HCT116 (cell line): ENCODE measurements around the gene LHPP. TPM values are rescaled to one million over a fixed set of nuclear protein-coding genes. Genes with fewer than 3 reads are reported as not detected.

Experiments used
- ATAC-seq: fragments of 200-7000 bp; cut with Tn5 transposase; 2 replicates; pipeline ENCODE4 v1.9.1; 2020; ENCODE audit warnings: mild to moderate bottlenecking, moderate library complexity
- BruUV-seq: library from RNA; stranded (reverse); fragments of 400-500 nt; replicated peaks from 2 replicates; lab custom pipeline; 2021; lab: Mats Ljungman, UMichigan
- CTCF ChIA-PET: fragments of 300-600 bp; sonication (Branson Sonifier 250); formaldehyde crosslinking; loops from one replicate; lab custom pipeline; 2021; ENCODE audit warnings: antibody characterized with exemption; lab: Charles Lee
- POLR2A ChIA-PET: fragments of 300-600, 350-600 bp; sonication (Branson Sonifier 250); formaldehyde crosslinking; loops from one replicate; lab custom pipeline; 2021; ENCODE audit warnings: antibody characterized with exemption; lab: Charles Lee
- RAD21 ChIA-PET, 2 experiments: fragments of 300-600 bp; sonication (Branson Sonifier 250); formaldehyde crosslinking; loops; one replicate each; lab custom pipeline; 2023; ENCODE audit warnings: low total read pairs in 2 of 2; ENCODE audit not compliant: uncharacterized antibody in 2 of 2, unreplicated experiment in 2 of 2, low non-redundant PET in 1 of 2; lab: Charles Lee
- DNase-seq: peaks from one replicate; pipeline ENCODE4 v3.0.0-alpha.2; 2010; ENCODE audit warnings: low read depth, low spot score
- H2AFZ ChIP-seq: fragments of 200-600 bp; shearing (Covaris generic), sonication (generic); 2 replicates; pipeline ENCODE4 v1.6.1; 2017; ENCODE audit warnings: low read depth, mixed run types, mixed read lengths, antibody characterized with exemption, low read length; ENCODE audit not compliant: poor library complexity, severe bottlenecking
- H3K27ac ChIP-seq: 2 replicates; pipeline ENCODE4 v1.5.1; 2012; ENCODE audit warnings: low read depth, low read length
- H3K27me3 ChIP-seq: fragments of 200-600 bp; sonication (generic); 2 replicates; pipeline ENCODE4 v1.6.1; 2016; ENCODE audit warnings: mixed run types, low read length, mixed read lengths; ENCODE audit not compliant: insufficient read depth
- H3K36me3 ChIP-seq, 2 experiments: fragments of 200-500 bp in 1 of 2; fragments of 200-600 bp in 1 of 2; sonication (Bioruptor generic) in 1 of 2; sonication (generic) in 1 of 2; 2 replicates each; pipeline versions ENCODE4 v1.5.1 to v1.6.1; 2014 to 2016; ENCODE audit warnings: low read length in 2 of 2, inconsistent platforms in 1 of 2, mixed read lengths in 1 of 2, mixed run types in 1 of 2; ENCODE audit not compliant: insufficient read depth in 2 of 2, control insufficient read depth in 1 of 2
- H3K4me1 ChIP-seq, 2 experiments: fragments of 200-600 bp in 1 of 2; sonication (generic) in 1 of 2; 2 replicates each; pipeline versions ENCODE4 v1.5.1 to v1.6.1; 2012 to 2017; ENCODE audit warnings: low read length in 2 of 2, inconsistent platforms in 1 of 2, mild to moderate bottlenecking in 1 of 2, mixed read lengths in 1 of 2, mixed run types in 1 of 2, moderate library complexity in 1 of 2; ENCODE audit not compliant: insufficient read depth in 2 of 2, control insufficient read depth in 1 of 2
- H3K4me2 ChIP-seq: fragments of 200-600 bp; sonication (generic); 2 replicates; pipeline ENCODE4 v1.6.1; 2017; ENCODE audit warnings: mixed run types, low read length, mixed read lengths
- H3K4me3 ChIP-seq, 2 experiments: fragments of 200-600 bp in 1 of 2; sonication (generic) in 1 of 2; replicated peaks in 1 of 2; 2 replicates each; pipeline ENCODE4 v1.5.1; 2011 to 2016; ENCODE audit warnings: low read length in 2 of 2, control low read depth in 1 of 2, low read depth in 1 of 2, mild to moderate bottlenecking in 1 of 2, mixed read lengths in 1 of 2, mixed run types in 1 of 2
- H3K79me2 ChIP-seq: fragments of 200-600 bp; sonication (generic); 2 replicates; pipeline ENCODE4 v1.6.1; 2017; ENCODE audit warnings: mild to moderate bottlenecking, mixed run types, low read length, moderate library complexity, mixed read lengths; ENCODE audit not compliant: insufficient read depth
- H3K9ac ChIP-seq: fragments of 200-600 bp; sonication (generic); 2 replicates; pipeline ENCODE4 v1.6.1; 2016; ENCODE audit warnings: low read length, mixed read lengths
- H3K9me2 ChIP-seq: fragments of 200-600 bp; sonication (generic), shearing (Covaris generic); 2 replicates; pipeline ENCODE4 v1.6.1; 2017; ENCODE audit warnings: mixed run types, mild to moderate bottlenecking, moderate library complexity; ENCODE audit not compliant: insufficient read depth
- H3K9me3 ChIP-seq, 2 experiments: fragments of 200-500 bp in 1 of 2; fragments of 200-600 bp in 1 of 2; sonication (Bioruptor generic) in 1 of 2; sonication (generic) in 1 of 2; 2 replicates each; pipeline ENCODE4 v1.6.1; 2014 to 2017; ENCODE audit warnings: low read length in 2 of 2, mixed read lengths in 2 of 2, inconsistent platforms in 1 of 2, low read depth in 1 of 2, mild to moderate bottlenecking in 1 of 2, mixed run types in 1 of 2, moderate library complexity in 1 of 2; ENCODE audit not compliant: control insufficient read depth in 1 of 2, insufficient read depth in 1 of 2
- H4K20me1 ChIP-seq: fragments of 200-600 bp; sonication (generic), shearing (Covaris generic); 2 replicates; pipeline ENCODE4 v1.6.1; 2017; ENCODE audit warnings: mixed run types, mild to moderate bottlenecking, moderate library complexity; ENCODE audit not compliant: insufficient read depth
- CBX3 ChIP-seq: IDR thresholded peaks from 2 replicates; pipeline ENCODE4 v1.6.1; 2012; ENCODE audit warnings: low read depth
- CEBPB ChIP-seq: IDR thresholded peaks from 2 replicates; pipeline ENCODE4 v1.6.1; 2012; ENCODE audit warnings: low read depth
- EGR1 ChIP-seq: IDR thresholded peaks from 2 replicates; pipeline ENCODE4 v1.6.1; 2012; ENCODE audit warnings: low read depth
- ELF1 ChIP-seq: IDR thresholded peaks from 2 replicates; pipeline ENCODE4 v1.6.1; 2012; ENCODE audit warnings: low read depth, borderline replicate concordance
- EZH2 ChIP-seq: fragments of 200-600 bp; sonication (generic); IDR thresholded peaks from 2 replicates; pipeline ENCODE4 v1.6.1; 2017; ENCODE audit warnings: antibody characterized with exemption, mixed run types
- EZH2phosphoT487 ChIP-seq: fragments of 200-600 bp; IDR thresholded peaks from 2 replicates; pipeline ENCODE4 v1.6.1; 2018; ENCODE audit warnings: antibody characterized with exemption, borderline replicate concordance
- FOSL1 ChIP-seq: IDR thresholded peaks from 2 replicates; pipeline ENCODE4 v1.6.1; 2012; ENCODE audit warnings: low read depth
- JUND ChIP-seq: IDR thresholded peaks from 2 replicates; pipeline ENCODE4 v1.6.1; 2012
- SIN3A ChIP-seq: IDR thresholded peaks from 2 replicates; pipeline ENCODE4 v1.6.1; 2012; ENCODE audit warnings: low read depth
- SRF ChIP-seq: IDR thresholded peaks from 2 replicates; pipeline ENCODE4 v1.6.1; 2012; ENCODE audit warnings: low read depth
- TCF7L2 ChIP-seq: IDR thresholded peaks from 2 replicates; pipeline ENCODE4 v1.7.0; 2011; ENCODE audit warnings: borderline replicate concordance, inconsistent platforms; ENCODE audit not compliant: insufficient read depth, insufficient read length; ENCODE audit errors: extremely low read depth
- ZFX ChIP-seq: fragments of 450-650 bp; IDR thresholded peaks from 2 replicates; pipeline ENCODE4 v1.6.1; 2017
- intact Hi-C: fragments of 100-400 bp; cut with micrococcal nuclease; formaldehyde crosslinking; loops from 2 replicates; pipeline ENCODE4 v1.10.0; 2022
- total RNA-seq: library from RNA; stranded (reverse); gene quantifications from one replicate; pipeline ENCODE4 v1.2.1, GENCODE V29; 2021; ENCODE audit not compliant: unreplicated experiment
- TF ChIP-seq, protein P1 (sequence below): IDR thresholded peaks from 2 replicates; pipeline ENCODE4 v1.6.1; 2012; ENCODE audit warnings: low read depth
- TF ChIP-seq, protein P2 (sequence below): IDR thresholded peaks from 2 replicates; pipeline ENCODE4 v1.6.1; 2011; ENCODE audit warnings: mild to moderate bottlenecking, low read length, moderate library complexity; ENCODE audit not compliant: insufficient replicate concordance; ENCODE audit errors: extremely low read depth
- TF ChIP-seq, protein P3 (sequence below): IDR thresholded peaks from 2 replicates; pipeline ENCODE4 v1.6.1; 2012

LHPP gene
- total RNA-seq, 1 experiment from 2014 or later: 45.8 TPM

DNA sequence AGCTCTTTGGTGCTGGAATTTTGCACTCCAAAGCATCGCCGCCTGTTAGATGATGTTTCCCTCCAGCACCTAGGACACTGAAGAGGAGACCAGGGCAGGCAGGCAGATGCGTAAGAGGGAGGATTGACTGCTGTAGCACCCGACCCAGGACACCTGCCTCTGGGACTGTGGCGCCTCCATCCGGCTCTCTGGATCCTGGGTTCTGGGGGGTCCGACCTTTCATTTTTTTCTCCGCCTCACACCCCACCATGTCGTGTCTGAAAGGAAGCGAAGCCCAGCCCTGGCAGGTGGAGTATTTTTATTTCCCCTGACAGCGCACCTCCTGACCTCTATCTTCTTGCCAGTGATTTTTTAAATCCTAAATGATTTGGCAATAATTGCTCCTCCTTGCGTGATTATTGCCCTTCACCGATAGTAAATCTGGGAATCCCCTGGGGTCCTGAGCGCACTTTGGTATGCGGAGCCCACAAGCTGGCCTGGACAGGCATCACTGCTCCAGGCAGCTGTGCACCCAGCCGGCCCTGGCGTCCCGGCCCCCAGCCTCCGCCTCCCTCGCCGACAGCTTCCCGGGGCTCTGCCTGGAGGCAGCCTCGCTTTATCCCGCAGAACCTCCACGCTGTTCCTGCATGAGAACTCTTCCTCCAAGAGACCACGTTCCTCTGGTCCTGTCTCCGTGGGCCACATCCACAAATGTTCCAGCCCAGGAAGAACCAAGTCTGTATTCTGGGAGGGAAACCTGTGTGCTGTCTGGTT, 48.4 kb downstream of the LHPP start (continued):
- TF ChIP-seq, protein P1, sequence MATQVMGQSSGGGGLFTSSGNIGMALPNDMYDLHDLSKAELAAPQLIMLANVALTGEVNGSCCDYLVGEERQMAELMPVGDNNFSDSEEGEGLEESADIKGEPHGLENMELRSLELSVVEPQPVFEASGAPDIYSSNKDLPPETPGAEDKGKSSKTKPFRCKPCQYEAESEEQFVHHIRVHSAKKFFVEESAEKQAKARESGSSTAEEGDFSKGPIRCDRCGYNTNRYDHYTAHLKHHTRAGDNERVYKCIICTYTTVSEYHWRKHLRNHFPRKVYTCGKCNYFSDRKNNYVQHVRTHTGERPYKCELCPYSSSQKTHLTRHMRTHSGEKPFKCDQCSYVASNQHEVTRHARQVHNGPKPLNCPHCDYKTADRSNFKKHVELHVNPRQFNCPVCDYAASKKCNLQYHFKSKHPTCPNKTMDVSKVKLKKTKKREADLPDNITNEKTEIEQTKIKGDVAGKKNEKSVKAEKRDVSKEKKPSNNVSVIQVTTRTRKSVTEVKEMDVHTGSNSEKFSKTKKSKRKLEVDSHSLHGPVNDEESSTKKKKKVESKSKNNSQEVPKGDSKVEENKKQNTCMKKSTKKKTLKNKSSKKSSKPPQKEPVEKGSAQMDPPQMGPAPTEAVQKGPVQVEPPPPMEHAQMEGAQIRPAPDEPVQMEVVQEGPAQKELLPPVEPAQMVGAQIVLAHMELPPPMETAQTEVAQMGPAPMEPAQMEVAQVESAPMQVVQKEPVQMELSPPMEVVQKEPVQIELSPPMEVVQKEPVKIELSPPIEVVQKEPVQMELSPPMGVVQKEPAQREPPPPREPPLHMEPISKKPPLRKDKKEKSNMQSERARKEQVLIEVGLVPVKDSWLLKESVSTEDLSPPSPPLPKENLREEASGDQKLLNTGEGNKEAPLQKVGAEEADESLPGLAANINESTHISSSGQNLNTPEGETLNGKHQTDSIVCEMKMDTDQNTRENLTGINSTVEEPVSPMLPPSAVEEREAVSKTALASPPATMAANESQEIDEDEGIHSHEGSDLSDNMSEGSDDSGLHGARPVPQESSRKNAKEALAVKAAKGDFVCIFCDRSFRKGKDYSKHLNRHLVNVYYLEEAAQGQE: no peak
- no peak for TF ChIP-seq TCF7L2
- TF ChIP-seq CBX3: no peak
- TF ChIP-seq, protein P2, sequence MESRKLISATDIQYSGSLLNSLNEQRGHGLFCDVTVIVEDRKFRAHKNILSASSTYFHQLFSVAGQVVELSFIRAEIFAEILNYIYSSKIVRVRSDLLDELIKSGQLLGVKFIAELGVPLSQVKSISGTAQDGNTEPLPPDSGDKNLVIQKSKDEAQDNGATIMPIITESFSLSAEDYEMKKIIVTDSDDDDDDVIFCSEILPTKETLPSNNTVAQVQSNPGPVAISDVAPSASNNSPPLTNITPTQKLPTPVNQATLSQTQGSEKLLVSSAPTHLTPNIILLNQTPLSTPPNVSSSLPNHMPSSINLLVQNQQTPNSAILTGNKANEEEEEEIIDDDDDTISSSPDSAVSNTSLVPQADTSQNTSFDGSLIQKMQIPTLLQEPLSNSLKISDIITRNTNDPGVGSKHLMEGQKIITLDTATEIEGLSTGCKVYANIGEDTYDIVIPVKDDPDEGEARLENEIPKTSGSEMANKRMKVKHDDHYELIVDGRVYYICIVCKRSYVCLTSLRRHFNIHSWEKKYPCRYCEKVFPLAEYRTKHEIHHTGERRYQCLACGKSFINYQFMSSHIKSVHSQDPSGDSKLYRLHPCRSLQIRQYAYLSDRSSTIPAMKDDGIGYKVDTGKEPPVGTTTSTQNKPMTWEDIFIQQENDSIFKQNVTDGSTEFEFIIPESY: no peak

DNA sequence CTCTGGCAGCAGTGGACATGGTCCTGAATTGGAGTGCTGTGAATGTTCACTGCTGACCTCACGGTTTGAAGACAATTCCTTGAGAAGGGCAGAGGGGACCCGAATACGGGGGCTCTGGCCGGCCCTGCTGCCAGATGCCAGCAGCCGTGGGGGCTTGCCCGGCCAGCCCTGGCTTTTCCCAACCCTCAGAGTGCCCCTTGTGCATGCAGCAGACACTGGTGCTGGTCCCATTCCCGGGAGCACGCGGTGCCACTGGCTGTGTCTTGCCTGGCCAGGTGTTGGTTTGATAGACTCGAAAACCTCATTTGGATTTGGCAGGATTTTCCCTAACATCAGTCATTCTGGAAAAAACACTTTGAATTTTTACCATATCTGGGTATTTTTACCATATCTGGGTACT, 49.1 kb downstream of the LHPP start:
- CTCF ChIA-PET: no interaction called here
- TF ChIP-seq SRF: no peak
- no peak for TF ChIP-seq SIN3A
- TF ChIP-seq, protein P3, sequence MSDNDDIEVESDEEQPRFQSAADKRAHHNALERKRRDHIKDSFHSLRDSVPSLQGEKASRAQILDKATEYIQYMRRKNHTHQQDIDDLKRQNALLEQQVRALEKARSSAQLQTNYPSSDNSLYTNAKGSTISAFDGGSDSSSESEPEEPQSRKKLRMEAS: no peak
- TF ChIP-seq ELF1: no peak
- no peak for TF ChIP-seq FOSL1
- TF ChIP-seq CEBPB: no peak
- no peak for TF ChIP-seq EZH2
- no peak for TF ChIP-seq ZFX
- no peak for TF ChIP-seq EZH2phosphoT487
- no peak for TF ChIP-seq EGR1
- no peak for TF ChIP-seq JUND
- Histone ChIP-seq H2AFZ (no peak overlapping the region), H3K4me3 (no peak overlapping the region), H3K36me3 (no peaks in the 10 kb centered on the region), H4K20me1 (no peaks in the 10 kb centered on the region), H3K27me3 (no peaks in the 10 kb centered on the region), H3K27ac (no peak overlapping the region), H3K9me2 (no peaks in the 10 kb centered on the region), H3K9ac (no peak overlapping the region), H3K4me1 (peaks cover 4 to 6% of the 10 kb centered on the region in 2 experiments; a peak in 2 of 4 replicates), H3K9me3 (no peaks in the 10 kb centered on the region), H3K4me2 (no peak overlapping the region), H3K79me2 (no peaks in the 10 kb centered on the region)
- no peak for ATAC-seq
- no TSS peak for BruUV-seq
- RAD21 ChIA-PET: no interaction called here
- POLR2A ChIA-PET: no interaction called here
- intact Hi-C loops: no loop called here
- no peak for DNase-seq
